ENCODE results near the gene SPOCD1. TPM values are rescaled to one million over a fixed set of nuclear protein-coding genes. Genes with fewer than 3 reads are reported as not detected.
"Not testable (repeated sequence)": the region's sequence is repeated elsewhere in the genome, so short reads cannot be mapped to it uniquely, and the experiment has no call there.

Gene SPOCD1
- total RNA-seq, 4 donors from 2014 or later: 0.42 to 14.1 (median 0.66) TPM; not detected in 1

DNA sequence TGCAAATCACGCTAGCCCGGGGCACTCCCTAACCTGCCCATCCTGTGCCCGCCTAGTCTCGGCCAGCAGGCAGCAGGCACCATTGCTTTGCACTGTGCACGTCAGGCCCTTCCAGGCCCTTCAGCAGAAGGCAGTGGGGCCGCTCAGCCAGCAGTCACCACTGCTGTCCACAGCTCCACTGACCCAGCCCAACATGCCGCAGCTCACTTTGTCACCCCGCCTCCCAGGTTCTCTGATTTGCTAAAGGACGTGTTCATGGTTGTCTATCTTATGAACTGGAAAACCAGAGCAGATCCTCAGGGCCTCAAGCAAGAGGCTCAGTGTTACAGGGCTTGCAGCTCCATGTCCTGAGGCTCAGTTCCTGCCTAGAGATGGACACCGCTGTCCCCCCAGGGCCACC, 14.2 kb upstream of the SPOCD1 start:
- peaks cover 0 to 7% (median 0%) of the 10 kb centered on the region in 4 donors for H3K4me1 ChIP-seq
- H3K9me3 ChIP-seq: no peaks in the 10 kb centered on the region
- no peak overlapping the region for H3K27ac ChIP-seq
- no peak overlapping the region for H3K4me3 ChIP-seq
- DNase-seq (ENCODE audit: low spot score in 2 of 2): no peak
- 89 to 92% methylated on average over 8 to 10 of the region's 10 CpGs for WGBS, 2 donors
- no peaks in the 10 kb centered on the region for H3K27me3 ChIP-seq
- TF ChIP-seq EP300 (IDR thresholded peaks at IDR 0.05) (no peak), POLR2A (IDR thresholded peaks at IDR 0.05) (no peak)
- TF ChIP-seq, protein P1, sequence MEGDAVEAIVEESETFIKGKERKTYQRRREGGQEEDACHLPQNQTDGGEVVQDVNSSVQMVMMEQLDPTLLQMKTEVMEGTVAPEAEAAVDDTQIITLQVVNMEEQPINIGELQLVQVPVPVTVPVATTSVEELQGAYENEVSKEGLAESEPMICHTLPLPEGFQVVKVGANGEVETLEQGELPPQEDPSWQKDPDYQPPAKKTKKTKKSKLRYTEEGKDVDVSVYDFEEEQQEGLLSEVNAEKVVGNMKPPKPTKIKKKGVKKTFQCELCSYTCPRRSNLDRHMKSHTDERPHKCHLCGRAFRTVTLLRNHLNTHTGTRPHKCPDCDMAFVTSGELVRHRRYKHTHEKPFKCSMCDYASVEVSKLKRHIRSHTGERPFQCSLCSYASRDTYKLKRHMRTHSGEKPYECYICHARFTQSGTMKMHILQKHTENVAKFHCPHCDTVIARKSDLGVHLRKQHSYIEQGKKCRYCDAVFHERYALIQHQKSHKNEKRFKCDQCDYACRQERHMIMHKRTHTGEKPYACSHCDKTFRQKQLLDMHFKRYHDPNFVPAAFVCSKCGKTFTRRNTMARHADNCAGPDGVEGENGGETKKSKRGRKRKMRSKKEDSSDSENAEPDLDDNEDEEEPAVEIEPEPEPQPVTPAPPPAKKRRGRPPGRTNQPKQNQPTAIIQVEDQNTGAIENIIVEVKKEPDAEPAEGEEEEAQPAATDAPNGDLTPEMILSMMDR (IDR thresholded peaks at IDR 0.05): no peak
- H3K36me3 ChIP-seq: no peaks in the 10 kb centered on the region

DNA sequence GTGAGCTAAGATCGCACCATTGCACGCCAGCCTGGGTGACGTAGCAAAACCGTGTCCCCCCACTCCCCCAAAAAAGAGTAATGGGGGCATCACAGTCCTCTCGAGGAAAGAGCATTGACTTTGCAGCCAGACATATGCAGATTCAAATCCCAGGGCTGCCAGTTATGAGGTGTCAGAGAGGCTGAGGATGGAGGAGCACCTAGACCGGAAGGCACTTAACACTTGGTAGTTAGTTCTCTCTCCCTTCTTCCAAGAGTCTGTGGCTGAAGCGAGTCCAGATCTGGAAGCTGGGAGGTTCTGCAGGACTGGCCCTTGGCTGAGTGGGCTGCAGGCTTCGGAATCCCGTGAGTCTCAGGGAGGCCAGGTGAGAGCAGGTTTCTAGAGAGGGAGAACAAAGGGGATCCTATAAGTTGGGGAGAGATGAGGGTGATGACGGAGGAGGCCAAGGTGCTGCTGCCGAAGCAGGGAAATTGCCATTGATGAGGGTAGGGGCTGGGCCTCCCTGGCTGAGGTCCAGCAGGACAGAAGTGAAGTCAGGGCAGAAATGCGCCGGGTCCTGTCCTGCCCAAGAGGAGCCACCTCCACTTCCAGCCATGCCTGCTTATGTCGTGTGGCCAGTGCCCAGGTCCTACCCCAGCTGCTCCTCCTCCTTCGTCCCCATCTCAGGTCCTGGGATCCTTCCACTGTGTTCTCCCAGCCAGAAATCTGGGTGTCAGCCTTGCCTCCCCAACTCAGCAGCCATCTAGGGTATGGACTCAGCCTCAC, 13.3 kb upstream of the SPOCD1 start:
- peaks cover 0 to 7% (median 0%) of the 10 kb centered on the region in 4 donors for H3K4me1 ChIP-seq
- no peak for DNase-seq (ENCODE audit: low spot score in 2 of 2)
- H3K27me3 ChIP-seq: no peaks in the 10 kb centered on the region
- H3K4me3 ChIP-seq: no peak overlapping the region
- H3K27ac ChIP-seq: no peak overlapping the region
- H3K36me3 ChIP-seq: no peaks in the 10 kb centered on the region
- H3K9me3 ChIP-seq: no peaks in the 10 kb centered on the region
- WGBS, 2 donors: 82 to 88% methylated on average over 13 to 15 of the region's 15 CpGs
- TF ChIP-seq POLR2A (IDR thresholded peaks at IDR 0.05) (no peak), EP300 (IDR thresholded peaks at IDR 0.05) (no peak)
- TF ChIP-seq, protein P1 (IDR thresholded peaks at IDR 0.05): no peak

DNA sequence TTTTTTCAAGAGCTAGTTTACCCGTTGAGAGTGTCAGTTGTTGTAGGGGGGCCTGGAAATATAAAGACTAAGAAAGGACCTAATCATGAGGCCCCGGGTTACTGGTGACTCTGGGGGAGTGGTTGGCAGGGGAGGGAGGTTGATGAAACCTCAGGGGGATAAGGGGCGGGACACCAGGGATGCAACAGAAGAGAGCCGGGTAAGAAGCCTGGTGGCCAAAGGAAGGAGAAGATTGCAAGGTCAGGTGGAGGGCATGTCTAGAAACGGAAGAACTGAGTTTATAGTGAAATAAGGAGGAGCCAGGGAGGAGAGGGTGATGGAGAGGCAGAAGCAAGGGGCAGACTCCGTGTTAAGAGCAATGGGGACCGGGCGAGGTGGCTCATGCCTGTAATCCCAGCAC, 12.5 kb upstream of the SPOCD1 start:
- Histone ChIP-seq H3K4me1 (peaks cover 0 to 7% (median 0%) of the 10 kb centered on the region in 4 donors), H3K9me3 (no peaks in the 10 kb centered on the region), H3K4me3 (no peak overlapping the region), H3K36me3 (no peaks in the 10 kb centered on the region), H3K27me3 (no peaks in the 10 kb centered on the region), H3K27ac (no peak overlapping the region)
- no peak for TF ChIP-seq POLR2A (IDR thresholded peaks at IDR 0.05)
- TF ChIP-seq, protein P1 (IDR thresholded peaks at IDR 0.05): no peak
- TF ChIP-seq EP300 (IDR thresholded peaks at IDR 0.05): no peak
- WGBS, 2 donors: 58 to 63% methylated on average over 8 of the region's 8 CpGs
- DNase-seq (ENCODE audit: low spot score in 2 of 2): no peak

DNA sequence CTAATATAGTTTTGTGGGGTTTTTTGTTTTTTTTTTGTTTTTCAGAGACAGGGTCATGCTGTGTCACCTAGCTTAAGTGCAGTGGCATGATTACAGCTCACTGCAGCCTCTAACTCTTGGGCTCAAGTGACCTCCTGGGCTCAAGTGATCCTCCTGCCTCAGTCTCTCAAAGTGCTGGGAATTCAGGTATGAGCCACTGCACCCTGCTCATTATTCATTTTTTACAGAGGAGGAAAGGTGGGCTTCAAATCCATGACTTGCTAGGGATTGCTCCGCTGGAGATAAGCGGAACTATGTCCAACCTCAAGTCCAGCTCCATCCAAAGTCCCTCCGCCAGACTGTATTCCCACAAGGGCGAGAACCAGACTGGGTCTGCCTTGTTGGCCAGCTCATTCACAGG, 8.0 kb upstream of the SPOCD1 start:
- no peak overlapping the region for H3K27ac ChIP-seq
- H3K27me3 ChIP-seq: no peaks in the 10 kb centered on the region
- H3K36me3 ChIP-seq: no peaks in the 10 kb centered on the region
- no peak for DNase-seq (ENCODE audit: low spot score in 2 of 2)
- H3K4me3 ChIP-seq: no peak overlapping the region
- TF ChIP-seq, protein P1 (IDR thresholded peaks at IDR 0.05): no peak
- TF ChIP-seq POLR2A (IDR thresholded peaks at IDR 0.05): no peak
- no peak for TF ChIP-seq EP300 (IDR thresholded peaks at IDR 0.05)
- 97 to 100% methylated on average over 4 of the region's 4 CpGs for WGBS, 2 donors
- H3K4me1 ChIP-seq: peaks cover 0 to 7% (median 0%) of the 10 kb centered on the region in 4 donors
- H3K9me3 ChIP-seq: no peaks in the 10 kb centered on the region

DNA sequence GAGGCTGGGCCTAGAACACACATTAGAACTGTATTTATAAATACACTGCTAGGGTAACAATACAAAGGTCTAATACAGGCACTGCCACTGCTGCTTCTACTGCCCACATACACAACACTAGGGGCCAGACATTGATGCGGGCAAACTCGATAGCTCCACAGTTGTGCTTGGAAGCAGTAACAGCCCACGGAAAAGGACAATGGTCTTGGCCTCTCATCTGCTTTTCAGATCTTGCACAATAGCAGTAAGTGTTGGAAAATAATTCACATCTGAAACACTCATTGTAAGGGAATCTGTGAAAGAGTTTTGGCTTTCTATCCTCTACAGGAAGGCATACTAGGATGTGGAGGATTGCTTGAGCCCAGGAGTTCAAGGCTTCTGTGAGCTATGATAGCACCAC, 6.9 kb upstream of the SPOCD1 start:
- Histone ChIP-seq H3K36me3 (no peaks in the 10 kb centered on the region), H3K27me3 (no peaks in the 10 kb centered on the region), H3K9me3 (no peaks in the 10 kb centered on the region), H3K4me3 (no peak overlapping the region), H3K27ac (no peak overlapping the region), H3K4me1 (peaks cover 0 to 7% (median 0%) of the 10 kb centered on the region in 4 donors)
- TF ChIP-seq POLR2A (IDR thresholded peaks at IDR 0.05): no peak
- no peak for TF ChIP-seq EP300 (IDR thresholded peaks at IDR 0.05)
- TF ChIP-seq, protein P1 (IDR thresholded peaks at IDR 0.05): no peak
- WGBS, 2 donors: 36 to 51% methylated on average over 3 of the region's 3 CpGs
- DNase-seq (ENCODE audit: low spot score in 2 of 2): no peak

DNA sequence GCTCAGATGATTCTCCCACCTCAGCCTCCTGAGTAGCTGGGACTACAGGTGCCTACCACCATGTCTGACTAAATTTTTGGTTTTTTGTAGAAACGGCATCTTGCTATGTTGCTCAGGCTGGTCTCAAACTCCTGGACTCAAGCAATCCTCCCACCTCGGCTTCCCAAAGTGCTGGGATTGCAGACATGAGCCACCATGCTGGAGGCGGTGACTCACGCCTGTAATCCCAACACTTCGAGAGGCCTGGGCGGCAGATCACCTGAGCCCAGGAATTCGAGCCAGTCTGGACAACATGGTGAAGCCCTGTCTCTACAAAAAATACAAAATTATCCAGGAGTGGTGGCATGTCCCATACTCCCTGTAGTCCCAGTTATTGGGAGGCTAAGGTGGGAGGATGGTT, 4.4 kb upstream of the SPOCD1 start:
- not testable (repeated sequence) for DNase-seq (ENCODE audit: low spot score in 2 of 2); H3K27ac ChIP-seq; H3K9me3 ChIP-seq; H3K36me3 ChIP-seq; H3K4me3 ChIP-seq; H3K27me3 ChIP-seq; H3K4me1 ChIP-seq
- WGBS, 2 donors: 87 to 94% methylated on average over 7 of the region's 7 CpGs

Measured in tibial nerve (tissue), 4 donors.